Measurements from ENCODE around the gene FHOD3.

The FHOD3 gene

GRCh38 chr18:36322734-36323133, 25.2 kb downstream of the FHOD3 start:
- no peak for DNase-seq (ENCODE audit: low read depth in 3 of 3)

GRCh38 chr18:36323421-36323820, 25.9 kb downstream of the FHOD3 start:
- DNase-seq (ENCODE audit: low read depth in 3 of 3) = no peak

GRCh38 chr18:36325846-36326245, 28.3 kb downstream of the FHOD3 start:
- no peak for DNase-seq (ENCODE audit: low read depth in 3 of 3)

- DNase-seq (ENCODE audit: low read depth in 3 of 3) = no peak
Observed at GRCh38 chr18:36326771-36327170, 29.3 kb downstream of the FHOD3 start.

- no peak for DNase-seq (ENCODE audit: low read depth in 3 of 3)
Observed at GRCh38 chr18:36327352-36328316, 30.1 kb downstream of the FHOD3 start.

GRCh38 chr18:36328385-36328858, 30.9 kb downstream of the FHOD3 start:
- no peak for DNase-seq (ENCODE audit: low read depth in 3 of 3)

- DNase-seq (ENCODE audit: low read depth in 3 of 3) = no peak
Observed at GRCh38 chr18:36328916-36329315, 31.4 kb downstream of the FHOD3 start.

- no peak for DNase-seq (ENCODE audit: low read depth in 3 of 3)
Observed at GRCh38 chr18:36329684-36330434, 32.3 kb downstream of the FHOD3 start.

GRCh38 chr18:36330435-36331052, 33.0 kb downstream of the FHOD3 start:
- no peak for DNase-seq (ENCODE audit: low read depth in 3 of 3)

GRCh38 chr18:36331521-36331971, 34.0 kb downstream of the FHOD3 start:
- no peak for DNase-seq (ENCODE audit: low read depth in 3 of 3)

GRCh38 chr18:36333414-36333813, 35.9 kb downstream of the FHOD3 start:
- DNase-seq (ENCODE audit: low read depth in 3 of 3) = no peak

GRCh38 chr18:36334798-36335197, 37.3 kb downstream of the FHOD3 start:
- DNase-seq (ENCODE audit: low read depth in 3 of 3) = no peak

GRCh38 chr18:36335476-36336279, 38.2 kb downstream of the FHOD3 start:
- DNase-seq (ENCODE audit: low read depth in 3 of 3) = no peak

GRCh38 chr18:36337679-36338402, 40.3 kb downstream of the FHOD3 start:
- no peak for DNase-seq (ENCODE audit: low read depth in 3 of 3)

- DNase-seq (ENCODE audit: low read depth in 3 of 3) = no peak
Observed at GRCh38 chr18:36338403-36338933, 41.0 kb downstream of the FHOD3 start.

GRCh38 chr18:36340246-36340645, 42.7 kb downstream of the FHOD3 start:
- DNase-seq (ENCODE audit: low read depth in 3 of 3) = no peak

- DNase-seq (ENCODE audit: low read depth in 3 of 3) = no peak
Observed at GRCh38 chr18:36341944-36342343, 44.4 kb downstream of the FHOD3 start.

GRCh38 chr18:36348331-36348730, 50.8 kb downstream of the FHOD3 start:
- DNase-seq (ENCODE audit: low read depth in 3 of 3) = no peak

GRCh38 chr18:36348971-36349417, 51.5 kb downstream of the FHOD3 start:
- DNase-seq (ENCODE audit: low read depth in 3 of 3) = no peak

GRCh38 chr18:36349552-36349951, 52.0 kb downstream of the FHOD3 start:
- DNase-seq (ENCODE audit: low read depth in 3 of 3) = no peak

All from stimulated activated CD4-positive, alpha-beta T cell treated with anti-CD3 and anti-CD28 coated beads, TNF-alpha, amount 100 ng/mL, for 4 hours (primary cell).